HepG2 (cell line): ENCODE measurements around the gene CA6. TPM values are rescaled to one million over a fixed set of nuclear protein-coding genes. Genes with fewer than 3 reads are reported as not detected.
A peak's percentile ranks its signal among the peaks of the same experiment; 100 is the strongest.

ENCODE experiments used
- CREB1 ChIP-seq, 2 experiments: fragments of 450-650 bp in 1 of 2; IDR thresholded peaks; 2 replicates each; pipeline ENCODE4 v1.6.1; 2016 to 2017; ENCODE audit warnings: control low read depth in 1 of 2, mild to moderate bottlenecking in 1 of 2, missing compliant biosample characterization in 1 of 2, missing genetic modification characterization in 1 of 2
- DNMT1 ChIP-seq: sonication (generic); formaldehyde crosslinking; IDR thresholded peaks from 2 replicates; pipeline ENCODE4 v1.5.1; 2020; ENCODE audit warnings: mild to moderate bottlenecking, missing genetic modification reagents
- FOSL2 ChIP-seq: sonication (generic); formaldehyde crosslinking; IDR thresholded peaks from 2 replicates; pipeline ENCODE4 v1.4.0; 2020; ENCODE audit warnings: missing genetic modification reagents
- FOXP1 ChIP-seq, 2 experiments: fragments of 450-650 bp in 1 of 2; IDR thresholded peaks; 2 replicates each; pipeline ENCODE4 v1.6.1; 2017 to 2018; ENCODE audit warnings: antibody characterized with exemption in 1 of 2
- LCORL ChIP-seq, 2 experiments: fragments of 450-650 bp in 1 of 2; sonication (generic) in 1 of 2; formaldehyde crosslinking in 1 of 2; IDR thresholded peaks; 2 replicates each; pipeline versions ENCODE4 v1.5.0 to v1.6.1; 2017 to 2020; ENCODE audit warnings: antibody characterized with exemption in 1 of 2, missing genetic modification reagents in 1 of 2
- MED1 ChIP-seq: sonication (generic); formaldehyde crosslinking; IDR thresholded peaks from 2 replicates; pipeline ENCODE4 v1.4.0; 2020; ENCODE audit warnings: missing genetic modification reagents
- MXI1 ChIP-seq: IDR thresholded peaks from 3 replicates; pipeline ENCODE4 v1.6.1; 2012; ENCODE audit warnings: low read depth, low read length, inconsistent platforms, borderline replicate concordance
- NFE2L1 ChIP-seq: sonication (generic); formaldehyde crosslinking; IDR thresholded peaks from 2 replicates; pipeline ENCODE4 v1.4.0; 2020; ENCODE audit warnings: missing genetic modification reagents, mild to moderate bottlenecking, borderline replicate concordance
- NKX3-1 ChIP-seq: sonication (generic); formaldehyde crosslinking; IDR thresholded peaks from 2 replicates; pipeline ENCODE4 v1.5.0; 2020; ENCODE audit warnings: missing genetic modification reagents
- NR3C1 ChIP-seq: sonication (generic); formaldehyde crosslinking; IDR thresholded peaks from 2 replicates; pipeline ENCODE4 v1.4.0; 2020; ENCODE audit warnings: missing genetic modification reagents
- SALL1 ChIP-seq: sonication (generic); formaldehyde crosslinking; IDR thresholded peaks from 2 replicates; pipeline ENCODE4 v1.8.0; 2022; ENCODE audit warnings: mild to moderate bottlenecking, missing genetic modification reagents
- SIX1 ChIP-seq: sonication (generic); formaldehyde crosslinking; IDR thresholded peaks from 2 replicates; pipeline ENCODE4 v1.4.0; 2020; ENCODE audit warnings: missing genetic modification reagents, borderline replicate concordance
- SMAD9 ChIP-seq: sonication (generic); formaldehyde crosslinking; IDR thresholded peaks from 2 replicates; pipeline ENCODE4 v1.5.1; 2020; ENCODE audit warnings: mild to moderate bottlenecking, missing genetic modification reagents
- SMARCC2 ChIP-seq: fragments of 450-650 bp; IDR thresholded peaks from 2 replicates; pipeline ENCODE4 v1.6.1; 2017; ENCODE audit warnings: antibody characterized with exemption, mild to moderate bottlenecking
- STAT5B ChIP-seq: sonication (generic); formaldehyde crosslinking; IDR thresholded peaks from 2 replicates; pipeline ENCODE4 v1.4.0; 2020; ENCODE audit warnings: missing genetic modification reagents
- ZBTB38 ChIP-seq: sonication (generic); formaldehyde crosslinking; IDR thresholded peaks from 2 replicates; pipeline ENCODE4 v1.5.1; 2020; ENCODE audit warnings: mild to moderate bottlenecking, missing genetic modification reagents
- ZNF17 ChIP-seq: sonication (generic); formaldehyde crosslinking; IDR thresholded peaks from 2 replicates; pipeline ENCODE4 v1.5.0; 2020; ENCODE audit warnings: mild to moderate bottlenecking, missing genetic modification reagents
- ZNF547 ChIP-seq: sonication (generic); formaldehyde crosslinking; IDR thresholded peaks from 2 replicates; pipeline ENCODE4 v1.5.1; 2020; ENCODE audit warnings: mild to moderate bottlenecking, missing genetic modification reagents
- ZNF563 ChIP-seq: sonication (generic); formaldehyde crosslinking; IDR thresholded peaks from 2 replicates; pipeline ENCODE4 v1.8.0; 2022; ENCODE audit warnings: mild to moderate bottlenecking, moderate library complexity, missing genetic modification reagents
- ZNF564 ChIP-seq: sonication (generic); formaldehyde crosslinking; IDR thresholded peaks from 2 replicates; pipeline ENCODE4 v1.8.1; 2023; ENCODE audit warnings: mild to moderate bottlenecking, missing genetic modification reagents
- polyA plus RNA-seq, 8 experiments: library from polyadenylated mRNA; depleted of rRNA in 3 of 8; stranded (reverse) in 7 of 8; unstranded in 1 of 8; fragments of >200 nt; fragmentation: Illumina TruSeq in 4 of 8; extraction: Trizol in 4 of 8; gene quantifications; 2 replicates each; pipeline versions ENCODE4 v1.2.1 to v1.2.3, GENCODE V29; 2011 to 2016; ENCODE audit warnings: low read depth in 4 of 8, missing spikeins in 1 of 8, mixed read lengths in 1 of 8; ENCODE audit not compliant: insufficient read depth in 1 of 8
- total RNA-seq, 5 experiments: library from RNA; depleted of rRNA; stranded (reverse); fragments of >200 nt; fragmentation: Illumina TruSeq; extraction: Trizol; gene quantifications; 2 replicates each; pipeline ENCODE4 v1.2.3, GENCODE V29; 2016; ENCODE audit warnings: low read depth in 1 of 5
- TF ChIP-seq, protein P1 (sequence below): sonication (generic); formaldehyde crosslinking; IDR thresholded peaks from 2 replicates; pipeline ENCODE4 v1.5.0; 2020; ENCODE audit warnings: missing genetic modification reagents
- TF ChIP-seq, protein P2 (sequence below): IDR thresholded peaks from 2 replicates; pipeline ENCODE4 v1.6.1; 2016; ENCODE audit warnings: low read depth, missing genetic modification reagents, missing compliant biosample characterization
- TF ChIP-seq, protein P3 (sequence below): sonication (generic); formaldehyde crosslinking; IDR thresholded peaks from 2 replicates; pipeline ENCODE4 v1.4.0; 2020; ENCODE audit warnings: low read depth, mild to moderate bottlenecking, missing genetic modification reagents

Gene CA6
- total and polyA plus RNA-seq, 2 of the 13 experiments (the other 11 are each of a cell fraction or from before 2014, with no cell fraction given) = not detected

DNA sequence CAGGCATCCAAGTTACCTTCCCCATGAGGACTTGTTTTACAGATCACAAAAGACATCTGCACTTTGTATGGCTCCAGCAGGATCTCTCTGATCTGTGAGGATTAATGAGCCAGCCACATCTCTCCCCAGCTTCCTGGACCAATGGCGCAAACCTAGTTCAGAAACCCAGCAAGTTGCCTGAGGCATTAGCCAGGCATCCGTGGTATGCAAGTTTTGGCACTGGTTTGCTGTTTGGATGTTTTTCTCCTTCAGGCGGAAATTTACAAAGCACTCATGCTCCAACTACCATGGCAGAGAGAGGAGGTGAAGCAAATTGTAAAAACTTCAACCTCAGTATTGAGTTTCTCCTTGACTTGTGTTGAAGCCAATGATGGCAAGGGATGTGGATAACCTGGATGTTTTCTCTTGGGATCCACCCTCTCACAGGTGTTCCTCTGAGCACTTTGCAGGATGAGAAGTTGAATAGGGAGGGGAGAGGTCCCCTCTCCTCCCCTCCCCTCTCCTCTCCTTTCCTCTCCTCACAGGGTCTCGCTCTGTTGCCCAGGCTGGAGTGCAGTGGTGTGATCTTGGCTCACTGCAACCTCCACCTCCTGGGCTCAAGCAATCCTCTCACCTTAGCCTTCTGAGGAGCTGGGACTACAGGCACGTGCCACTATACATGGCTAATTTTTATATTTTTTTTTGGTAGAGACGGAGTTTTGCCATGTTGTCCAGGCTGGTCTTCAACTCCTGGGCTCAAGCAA, 41.6 kb upstream of the CA6 start (continued):
- TF ChIP-seq LCORL (IDR thresholded peaks at IDR 0.05) = no peak
- TF ChIP-seq LCORL (CRISPR knock-in tag; IDR thresholded peaks at IDR 0.05) = peak; percentile 55; the same call in 1 of the 2 replicates
- TF ChIP-seq FOXP1 (IDR thresholded peaks at IDR 0.05) = no peak
- no peak for TF ChIP-seq FOXP1 (CRISPR knock-in tag; IDR thresholded peaks at IDR 0.05)
- no peak for TF ChIP-seq CREB1 (IDR thresholded peaks at IDR 0.05)
- TF ChIP-seq CREB1 (CRISPR knock-in tag; IDR thresholded peaks at IDR 0.05) = no peak
- no peak for TF ChIP-seq NR3C1 (CRISPR knock-in tag)
- TF ChIP-seq SALL1 = no peak
- no peak for TF ChIP-seq ZNF563 (CRISPR knock-in tag)
- peak; percentile 55 for TF ChIP-seq FOSL2
- TF ChIP-seq, protein P1, sequence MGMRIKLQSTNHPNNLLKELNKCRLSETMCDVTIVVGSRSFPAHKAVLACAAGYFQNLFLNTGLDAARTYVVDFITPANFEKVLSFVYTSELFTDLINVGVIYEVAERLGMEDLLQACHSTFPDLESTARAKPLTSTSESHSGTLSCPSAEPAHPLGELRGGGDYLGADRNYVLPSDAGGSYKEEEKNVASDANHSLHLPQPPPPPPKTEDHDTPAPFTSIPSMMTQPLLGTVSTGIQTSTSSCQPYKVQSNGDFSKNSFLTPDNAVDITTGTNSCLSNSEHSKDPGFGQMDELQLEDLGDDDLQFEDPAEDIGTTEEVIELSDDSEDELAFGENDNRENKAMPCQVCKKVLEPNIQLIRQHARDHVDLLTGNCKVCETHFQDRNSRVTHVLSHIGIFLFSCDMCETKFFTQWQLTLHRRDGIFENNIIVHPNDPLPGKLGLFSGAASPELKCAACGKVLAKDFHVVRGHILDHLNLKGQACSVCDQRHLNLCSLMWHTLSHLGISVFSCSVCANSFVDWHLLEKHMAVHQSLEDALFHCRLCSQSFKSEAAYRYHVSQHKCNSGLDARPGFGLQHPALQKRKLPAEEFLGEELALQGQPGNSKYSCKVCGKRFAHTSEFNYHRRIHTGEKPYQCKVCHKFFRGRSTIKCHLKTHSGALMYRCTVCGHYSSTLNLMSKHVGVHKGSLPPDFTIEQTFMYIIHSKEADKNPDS = no peak
- TF ChIP-seq, protein P2, sequence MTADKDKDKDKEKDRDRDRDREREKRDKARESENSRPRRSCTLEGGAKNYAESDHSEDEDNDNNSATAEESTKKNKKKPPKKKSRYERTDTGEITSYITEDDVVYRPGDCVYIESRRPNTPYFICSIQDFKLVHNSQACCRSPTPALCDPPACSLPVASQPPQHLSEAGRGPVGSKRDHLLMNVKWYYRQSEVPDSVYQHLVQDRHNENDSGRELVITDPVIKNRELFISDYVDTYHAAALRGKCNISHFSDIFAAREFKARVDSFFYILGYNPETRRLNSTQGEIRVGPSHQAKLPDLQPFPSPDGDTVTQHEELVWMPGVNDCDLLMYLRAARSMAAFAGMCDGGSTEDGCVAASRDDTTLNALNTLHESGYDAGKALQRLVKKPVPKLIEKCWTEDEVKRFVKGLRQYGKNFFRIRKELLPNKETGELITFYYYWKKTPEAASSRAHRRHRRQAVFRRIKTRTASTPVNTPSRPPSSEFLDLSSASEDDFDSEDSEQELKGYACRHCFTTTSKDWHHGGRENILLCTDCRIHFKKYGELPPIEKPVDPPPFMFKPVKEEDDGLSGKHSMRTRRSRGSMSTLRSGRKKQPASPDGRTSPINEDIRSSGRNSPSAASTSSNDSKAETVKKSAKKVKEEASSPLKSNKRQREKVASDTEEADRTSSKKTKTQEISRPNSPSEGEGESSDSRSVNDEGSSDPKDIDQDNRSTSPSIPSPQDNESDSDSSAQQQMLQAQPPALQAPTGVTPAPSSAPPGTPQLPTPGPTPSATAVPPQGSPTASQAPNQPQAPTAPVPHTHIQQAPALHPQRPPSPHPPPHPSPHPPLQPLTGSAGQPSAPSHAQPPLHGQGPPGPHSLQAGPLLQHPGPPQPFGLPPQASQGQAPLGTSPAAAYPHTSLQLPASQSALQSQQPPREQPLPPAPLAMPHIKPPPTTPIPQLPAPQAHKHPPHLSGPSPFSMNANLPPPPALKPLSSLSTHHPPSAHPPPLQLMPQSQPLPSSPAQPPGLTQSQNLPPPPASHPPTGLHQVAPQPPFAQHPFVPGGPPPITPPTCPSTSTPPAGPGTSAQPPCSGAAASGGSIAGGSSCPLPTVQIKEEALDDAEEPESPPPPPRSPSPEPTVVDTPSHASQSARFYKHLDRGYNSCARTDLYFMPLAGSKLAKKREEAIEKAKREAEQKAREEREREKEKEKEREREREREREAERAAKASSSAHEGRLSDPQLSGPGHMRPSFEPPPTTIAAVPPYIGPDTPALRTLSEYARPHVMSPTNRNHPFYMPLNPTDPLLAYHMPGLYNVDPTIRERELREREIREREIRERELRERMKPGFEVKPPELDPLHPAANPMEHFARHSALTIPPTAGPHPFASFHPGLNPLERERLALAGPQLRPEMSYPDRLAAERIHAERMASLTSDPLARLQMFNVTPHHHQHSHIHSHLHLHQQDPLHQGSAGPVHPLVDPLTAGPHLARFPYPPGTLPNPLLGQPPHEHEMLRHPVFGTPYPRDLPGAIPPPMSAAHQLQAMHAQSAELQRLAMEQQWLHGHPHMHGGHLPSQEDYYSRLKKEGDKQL = no peak
- TF ChIP-seq MED1 (CRISPR knock-in tag) = 0 out of 2 replicates have a peak, but pooled peaks have one; percentile 31
- TF ChIP-seq, protein P3, sequence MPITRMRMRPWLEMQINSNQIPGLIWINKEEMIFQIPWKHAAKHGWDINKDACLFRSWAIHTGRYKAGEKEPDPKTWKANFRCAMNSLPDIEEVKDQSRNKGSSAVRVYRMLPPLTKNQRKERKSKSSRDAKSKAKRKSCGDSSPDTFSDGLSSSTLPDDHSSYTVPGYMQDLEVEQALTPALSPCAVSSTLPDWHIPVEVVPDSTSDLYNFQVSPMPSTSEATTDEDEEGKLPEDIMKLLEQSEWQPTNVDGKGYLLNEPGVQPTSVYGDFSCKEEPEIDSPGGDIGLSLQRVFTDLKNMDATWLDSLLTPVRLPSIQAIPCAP (CRISPR knock-in tag) = no peak
- no peak for TF ChIP-seq NFE2L1 (CRISPR knock-in tag)
- no peak for TF ChIP-seq STAT5B (CRISPR knock-in tag)
- TF ChIP-seq ZNF547 = no peak
- no peak for TF ChIP-seq ZNF17 (CRISPR knock-in tag)
- no peak for TF ChIP-seq ZBTB38 (CRISPR knock-in tag)
- TF ChIP-seq NKX3-1 (CRISPR knock-in tag) = 0 out of 2 replicates have a peak, but pooled peaks have one; percentile 25
- no peak for TF ChIP-seq SMAD9 (CRISPR knock-in tag)
- no peak for TF ChIP-seq SIX1 (CRISPR knock-in tag)
- no peak for TF ChIP-seq ZNF564 (CRISPR knock-in tag)
- TF ChIP-seq SMARCC2 = no peak
- TF ChIP-seq DNMT1 = no peak
- TF ChIP-seq MXI1 = no peak
